Sigmoid colon (tissue), 7 donors: ENCODE measurements around the gene PLEKHS1. TPM values are rescaled to one million over a fixed set of nuclear protein-coding genes. Genes with fewer than 3 reads are reported as not detected.
"Not testable (repeated sequence)": the region's sequence is repeated elsewhere in the genome, so short reads cannot be mapped to it uniquely, and the experiment has no call there.

Experiments used
- DNase-seq: peaks from one replicate; pipeline ENCODE4 v3.0.0-alpha.2; 2019
- H3K27ac ChIP-seq, 4 donors: fragments of 200-600 bp; sonication (generic); one replicate each; pipeline ENCODE4 v1.5.1; 2016 to 2019; ENCODE audit warnings: mild to moderate bottlenecking in 1 of 4
- H3K27me3 ChIP-seq, 3 donors: fragments of 200-600 bp; sonication (generic); one replicate each; pipeline ENCODE4 v1.5.1; 2019; ENCODE audit warnings: mild to moderate bottlenecking in 1 of 3
- H3K36me3 ChIP-seq, 4 donors: fragments of 200-600 bp; sonication (generic); one replicate each; pipeline ENCODE4 v1.5.1; 2016 to 2019
- H3K4me1 ChIP-seq, 4 donors: fragments of 200-600 bp; sonication (generic); one replicate each; pipeline ENCODE4 v1.5.1; 2017 to 2019
- H3K4me3 ChIP-seq, 4 donors: fragments of 200-600 bp; sonication (generic); one replicate each; pipeline ENCODE4 v1.5.1; 2017 to 2019; ENCODE audit warnings: mild to moderate bottlenecking in 2 of 4, moderate library complexity in 1 of 4
- H3K9me3 ChIP-seq, 4 donors: fragments of 200-600 bp in 3 of 4; sonication (generic) in 3 of 4; one replicate each; pipeline versions ENCODE4 v1.5.1 to v1.6.1; 2013 to 2019
- EP300 ChIP-seq, 4 donors: sonication (generic); formaldehyde crosslinking; IDR thresholded peaks; one replicate each; pipeline ENCODE4 v1.6.1; 2017; ENCODE audit warnings: antibody characterized with exemption in 4 of 4
- POLR2A ChIP-seq, 2 donors: fragments of 450-650 bp; IDR thresholded peaks; one replicate each; pipeline ENCODE4 v1.6.1; 2016; ENCODE audit warnings: antibody characterized with exemption in 2 of 2, mild to moderate bottlenecking in 2 of 2, moderate library complexity in 2 of 2
- POLR2AphosphoS5 ChIP-seq, 4 donors: sonication (generic); formaldehyde crosslinking; IDR thresholded peaks; one replicate each; pipeline ENCODE4 v1.6.1; 2017; ENCODE audit warnings: antibody characterized with exemption in 4 of 4
- WGBS, 2 donors: extraction: QIAGEN DNeasy Blood & Tissue Kit; methylation state at CpG; one replicate each; pipeline ENCODE4 v1.1.7; 2013; 5-methylcytosine and 5-hydroxymethylcytosine counted together
- intact Hi-C: fragments of 100-400 bp; cut with DNase I; formaldehyde crosslinking; loops from one replicate; pipeline ENCODE4 v1.15.1; 2023
- polyA plus RNA-seq, 3 donors: library from polyadenylated mRNA; stranded (reverse); fragments of 200-250 nt; gene quantifications; one replicate each; pipeline ENCODE4 v1.2.3, GENCODE V29; 2013
- total RNA-seq, 4 donors: library from RNA; depleted of rRNA; stranded (reverse); fragments of >200 nt; gene quantifications; one replicate each; pipeline ENCODE4 v1.1.0, GENCODE V29; 2016
- TF ChIP-seq, protein P1 (sequence below), 4 experiments: fragments of 450-650 bp in 3 of 4; fragments of 200-600 bp in 1 of 4; IDR thresholded peaks; one replicate each; pipeline ENCODE4 v1.5.1; 2016 to 2019; ENCODE audit warnings: antibody characterized with exemption in 4 of 4, mild to moderate bottlenecking in 3 of 4, moderate library complexity in 2 of 4
- donor health status: healthy with polysubstance abuse.
- donor health status: Bipolar disorder and iron deficiency.
- donor health status: healthy.

PLEKHS1 gene
- total and polyA plus RNA-seq, 7 donors, result 1.4 to 11.0 (median 3.6) TPM; not detected in 4

DNA sequence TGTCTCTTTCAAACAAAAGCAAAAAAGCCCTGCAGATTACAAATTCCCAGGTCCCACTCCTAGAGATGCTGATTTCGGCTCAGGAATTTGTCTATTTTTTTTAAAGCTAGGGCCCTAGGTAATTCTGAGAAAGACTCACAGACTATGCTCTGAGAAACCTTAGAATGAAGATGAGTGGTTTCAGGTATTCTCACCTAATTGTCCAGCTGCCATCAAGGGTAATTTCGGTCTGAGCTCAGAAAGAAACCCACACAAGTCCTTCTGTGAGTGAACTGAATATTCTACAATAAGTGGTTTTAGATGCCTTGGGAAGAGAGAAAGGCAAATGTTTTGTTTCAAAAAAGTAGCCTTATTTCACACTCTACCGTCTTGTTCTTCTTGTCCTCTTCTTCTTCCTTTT is 56.7 kb downstream of the PLEKHS1 start:
- no peak for DNase-seq
- no peak for TF ChIP-seq POLR2AphosphoS5 (IDR thresholded peaks at IDR 0.05)
- TF ChIP-seq POLR2A (IDR thresholded peaks at IDR 0.05), result no peak
- no peak for TF ChIP-seq EP300 (IDR thresholded peaks at IDR 0.05)
- TF ChIP-seq, protein P1, sequence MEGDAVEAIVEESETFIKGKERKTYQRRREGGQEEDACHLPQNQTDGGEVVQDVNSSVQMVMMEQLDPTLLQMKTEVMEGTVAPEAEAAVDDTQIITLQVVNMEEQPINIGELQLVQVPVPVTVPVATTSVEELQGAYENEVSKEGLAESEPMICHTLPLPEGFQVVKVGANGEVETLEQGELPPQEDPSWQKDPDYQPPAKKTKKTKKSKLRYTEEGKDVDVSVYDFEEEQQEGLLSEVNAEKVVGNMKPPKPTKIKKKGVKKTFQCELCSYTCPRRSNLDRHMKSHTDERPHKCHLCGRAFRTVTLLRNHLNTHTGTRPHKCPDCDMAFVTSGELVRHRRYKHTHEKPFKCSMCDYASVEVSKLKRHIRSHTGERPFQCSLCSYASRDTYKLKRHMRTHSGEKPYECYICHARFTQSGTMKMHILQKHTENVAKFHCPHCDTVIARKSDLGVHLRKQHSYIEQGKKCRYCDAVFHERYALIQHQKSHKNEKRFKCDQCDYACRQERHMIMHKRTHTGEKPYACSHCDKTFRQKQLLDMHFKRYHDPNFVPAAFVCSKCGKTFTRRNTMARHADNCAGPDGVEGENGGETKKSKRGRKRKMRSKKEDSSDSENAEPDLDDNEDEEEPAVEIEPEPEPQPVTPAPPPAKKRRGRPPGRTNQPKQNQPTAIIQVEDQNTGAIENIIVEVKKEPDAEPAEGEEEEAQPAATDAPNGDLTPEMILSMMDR (IDR thresholded peaks at IDR 0.05), result no peak
- no peaks in the 10 kb centered on the region for H3K36me3 ChIP-seq
- 90 to 92% methylated on average over 3 of the region's 3 CpGs for WGBS, 2 donors
- peaks cover 0 to 4% (median 0%) of the 10 kb centered on the region in 4 donors for H3K4me1 ChIP-seq
- H3K4me3 ChIP-seq, result no peak overlapping the region
- no peak overlapping the region for H3K27ac ChIP-seq
- H3K9me3 ChIP-seq, result no peaks in the 10 kb centered on the region
- no peaks in the 10 kb centered on the region for H3K27me3 ChIP-seq
- intact Hi-C loops, result no loop called here

DNA sequence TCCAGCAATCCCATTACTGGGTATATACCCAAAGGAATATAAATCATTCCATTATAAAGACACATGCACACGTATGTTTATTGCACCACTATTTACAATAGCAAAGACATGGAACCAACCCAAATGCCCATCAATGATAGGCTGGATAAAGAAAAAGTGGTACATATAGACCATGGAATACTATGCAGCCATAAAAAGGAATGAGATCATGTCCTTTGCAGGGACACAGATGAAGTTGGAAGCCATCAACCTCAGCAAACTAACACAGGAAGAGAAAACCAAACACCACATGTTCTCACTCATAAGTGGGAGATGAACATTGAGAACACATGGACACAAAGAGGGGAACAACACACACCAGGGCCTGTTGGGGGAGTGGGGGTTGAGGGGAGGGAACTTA is 63.2 kb downstream of the PLEKHS1 start:
- H3K36me3 ChIP-seq, H3K27ac ChIP-seq, intact Hi-C loops, H3K9me3 ChIP-seq, DNase-seq, H3K27me3 ChIP-seq, H3K4me3 ChIP-seq, H3K4me1 ChIP-seq: not testable (repeated sequence)
- 30 to 72% methylated on average over 1 of the region's 1 CpG for WGBS, 2 donors

DNA sequence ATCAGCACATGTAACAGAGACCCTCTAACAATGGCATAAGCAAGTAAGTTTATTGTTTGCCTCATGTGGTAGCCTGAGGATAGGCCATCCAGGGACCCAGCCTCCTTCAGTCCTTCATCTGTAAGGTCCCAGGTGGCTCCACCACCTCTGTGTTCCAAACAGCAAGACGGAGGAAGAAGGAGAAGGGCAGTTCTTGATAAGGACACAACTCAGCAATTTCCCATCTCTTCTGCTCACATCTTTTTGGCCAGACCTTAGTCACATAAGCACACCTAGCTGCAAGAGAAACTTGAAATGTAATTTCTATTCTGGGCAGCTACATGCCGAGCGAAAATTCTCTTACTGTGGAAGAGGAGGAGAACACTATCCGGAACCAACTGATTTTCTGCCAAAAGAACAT is 68.5 kb downstream of the PLEKHS1 start:
- Histone ChIP-seq H3K4me1 (peaks cover 0 to 13% (median 6%) of the 10 kb centered on the region in 4 donors), H3K4me3 (no peak overlapping the region), H3K9me3 (no peaks in the 10 kb centered on the region), H3K36me3 (no peaks in the 10 kb centered on the region), H3K27me3 (no peaks in the 10 kb centered on the region), H3K27ac (no peak overlapping the region)
- intact Hi-C loops, result no loop called here
- TF ChIP-seq POLR2A (IDR thresholded peaks at IDR 0.05), result no peak
- TF ChIP-seq, protein P1 (IDR thresholded peaks at IDR 0.05), result no peak
- no peak for TF ChIP-seq POLR2AphosphoS5 (IDR thresholded peaks at IDR 0.05)
- no peak for TF ChIP-seq EP300 (IDR thresholded peaks at IDR 0.05)
- no peak for DNase-seq
- 96 to 97% methylated on average over 4 of the region's 4 CpGs for WGBS, 2 donors

DNA sequence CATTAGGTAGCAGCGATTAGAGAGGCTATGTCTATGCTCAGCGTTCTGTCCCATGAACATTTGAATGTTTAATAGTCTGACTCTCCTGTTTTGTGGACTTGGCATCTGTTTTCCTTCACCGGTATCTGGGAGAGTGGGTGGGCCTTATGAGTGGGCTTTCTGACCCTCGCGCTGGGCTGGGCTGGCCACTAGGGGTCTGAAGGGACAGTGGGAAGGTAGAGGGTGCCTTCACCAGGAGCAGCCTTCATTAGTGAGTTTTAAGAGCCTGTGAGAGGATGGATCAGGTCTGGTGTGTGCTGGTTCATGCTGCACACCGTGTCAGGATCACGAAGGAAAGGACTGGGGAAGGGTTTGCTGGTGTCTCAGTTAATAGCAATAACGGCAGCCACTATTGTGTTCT is 69.0 kb downstream of the PLEKHS1 start:
- TF ChIP-seq POLR2AphosphoS5 (IDR thresholded peaks at IDR 0.05), result no peak
- no peak overlapping the region for H3K27ac ChIP-seq
- H3K27me3 ChIP-seq, result no peaks in the 10 kb centered on the region
- intact Hi-C loops, result no loop called here
- H3K36me3 ChIP-seq, result no peaks in the 10 kb centered on the region
- 72 to 75% methylated on average over 8 of the region's 8 CpGs for WGBS, 2 donors
- H3K9me3 ChIP-seq, result no peaks in the 10 kb centered on the region
- H3K4me3 ChIP-seq, result no peak overlapping the region
- H3K4me1 ChIP-seq, result peaks cover 0 to 13% (median 6%) of the 10 kb centered on the region in 4 donors
- no peak for DNase-seq

DNA sequence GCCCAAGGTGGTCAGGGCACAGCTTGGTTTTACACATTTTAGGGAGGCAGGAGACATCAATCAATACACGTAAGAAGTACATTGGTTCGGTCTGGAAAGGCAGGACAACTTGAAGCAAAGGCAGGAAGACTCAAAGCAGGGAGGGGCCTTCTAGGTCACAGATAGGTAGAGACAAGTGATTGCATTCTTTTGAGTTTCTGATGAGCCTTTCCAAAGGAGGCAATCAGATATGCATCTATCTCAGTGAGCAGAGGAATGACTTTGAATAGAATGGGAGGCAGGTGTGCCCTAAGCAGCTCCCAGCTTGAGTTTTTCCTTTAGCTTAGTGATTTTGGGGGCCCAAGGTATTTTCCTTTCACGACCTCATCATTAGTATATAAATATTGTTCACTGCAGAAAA is 69.8 kb downstream of the PLEKHS1 start:
- peaks cover 0 to 13% (median 6%) of the 10 kb centered on the region in 4 donors for H3K4me1 ChIP-seq
- H3K9me3 ChIP-seq, H3K36me3 ChIP-seq, intact Hi-C loops, H3K27me3 ChIP-seq, H3K27ac ChIP-seq, DNase-seq, H3K4me3 ChIP-seq: not testable (repeated sequence)
- WGBS, 2 donors, result 81 to 93% methylated on average over 3 of the region's 3 CpGs

DNA sequence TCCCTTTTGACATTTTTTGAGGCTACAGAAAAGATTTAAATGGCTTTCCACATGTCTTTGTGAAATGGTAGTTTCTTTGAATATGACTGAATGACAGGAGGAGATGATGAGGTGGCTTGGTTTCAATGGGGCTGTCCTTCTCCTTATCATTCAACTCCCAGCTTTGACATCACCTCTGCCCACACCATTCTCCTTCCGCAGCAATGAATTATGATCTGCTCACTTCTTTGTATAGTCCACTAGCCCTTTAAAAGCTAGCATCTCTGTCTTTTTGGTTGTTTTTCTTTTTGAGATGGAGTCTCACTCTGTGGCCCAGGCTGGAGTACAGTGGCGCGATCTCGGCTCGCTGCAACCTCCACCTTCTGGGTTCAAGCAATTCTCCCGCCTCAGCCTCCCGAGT is 70.7 kb downstream of the PLEKHS1 start:
- Histone ChIP-seq H3K36me3 (no peaks in the 10 kb centered on the region), H3K4me1 (peaks cover 0 to 13% (median 6%) of the 10 kb centered on the region in 4 donors), H3K27me3 (no peaks in the 10 kb centered on the region), H3K27ac (no peak overlapping the region), H3K4me3 (no peak overlapping the region), H3K9me3 (no peaks in the 10 kb centered on the region)
- DNase-seq, result no peak
- 96 to 98% methylated on average over 7 of the region's 7 CpGs for WGBS, 2 donors
- TF ChIP-seq POLR2AphosphoS5 (IDR thresholded peaks at IDR 0.05) (no peak), EP300 (IDR thresholded peaks at IDR 0.05) (no peak)
- intact Hi-C loops, result no loop called here

DNA sequence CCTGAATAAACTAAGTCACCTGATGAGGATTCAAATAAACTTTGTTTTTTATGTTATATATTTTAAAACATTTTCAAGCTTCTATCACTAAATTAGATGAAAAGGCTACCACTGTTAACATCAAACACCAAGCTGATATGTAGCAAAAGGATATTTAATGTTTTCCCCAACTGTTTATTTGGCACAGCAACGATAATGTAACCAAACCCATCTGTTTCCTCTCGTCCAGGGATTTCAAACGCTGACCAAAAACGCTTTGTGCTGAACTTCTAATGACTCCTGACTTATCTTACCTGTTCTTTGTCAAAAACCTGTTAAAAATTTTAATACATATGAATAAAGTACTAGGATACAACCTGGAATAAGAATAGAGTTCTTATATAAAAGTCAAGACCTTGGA is 71.9 kb downstream of the PLEKHS1 start:
- Histone ChIP-seq H3K36me3 (no peaks in the 10 kb centered on the region), H3K27ac (no peak overlapping the region), H3K4me1 (peaks cover 0 to 13% (median 6%) of the 10 kb centered on the region in 4 donors), H3K27me3 (no peaks in the 10 kb centered on the region), H3K4me3 (no peak overlapping the region), H3K9me3 (no peaks in the 10 kb centered on the region)
- TF ChIP-seq POLR2AphosphoS5 (IDR thresholded peaks at IDR 0.05), result peak in 2 of 4 donors; percentile 37 to 47
- TF ChIP-seq POLR2A (IDR thresholded peaks at IDR 0.05), result no peak
- TF ChIP-seq, protein P1 (IDR thresholded peaks at IDR 0.05), result no peak
- TF ChIP-seq EP300 (IDR thresholded peaks at IDR 0.05), result no peak
- 63 to 79% methylated on average over 4 of the region's 4 CpGs for WGBS, 2 donors
- intact Hi-C loops, result no loop called here
- DNase-seq, result no peak
